ENCODE data around the gene MRPL53. TPM values are rescaled to one million over a fixed set of nuclear protein-coding genes. Genes with fewer than 3 reads are reported as not detected.

Gene MRPL53
- total and polyA plus RNA-seq, 9 of the 15 experiments (the other 6 are each of a cell fraction or from before 2014, with no cell fraction given) = 11.5 to 87.9 (median 41.1) TPM

GRCh38 chr2:74424995-74425406, 47.5 kb downstream of the MRPL53 start:
- Histone ChIP-seq H3K4me3 (no peak overlapping the region), H3K27me3 (ENCODE audit: control insufficient read depth in 2 of 2, insufficient read depth in 2 of 2, low read length in 2 of 2) (peaks cover 2 to 8% of the 10 kb centered on the region in 2 experiments; a peak in 2 of 5 replicates), H3K36me3 (ENCODE audit: control insufficient read depth, insufficient read depth, low read length) (no peaks in the 10 kb centered on the region), H4K20me1 (replicated peaks; ENCODE audit: control insufficient read depth, insufficient read depth, low read length) (no peaks in the 10 kb centered on the region), H2AFZ (ENCODE audit: low read depth, low read length) (no peak overlapping the region), H3K9me1 (ENCODE audit: control insufficient read depth, insufficient read depth, low read length) (no peaks in the 10 kb centered on the region), H3K9me3 (replicated peaks; ENCODE audit: control insufficient read depth, insufficient read depth, low read depth, low read length) (no peaks in the 10 kb centered on the region), H3K9ac (ENCODE audit: insufficient read depth in 1 of 2, low read depth in 2 of 2, low read length in 2 of 2) (no peak overlapping the region), H3K4me1 (replicated peaks in 1 of 2; ENCODE audit: control insufficient read depth in 2 of 2, insufficient read depth in 2 of 2, low read length in 2 of 2) (peaks cover 5 to 27% of the 10 kb centered on the region in 2 experiments; a peak in 3 of 5 replicates), H3K4me2 (ENCODE audit: insufficient read depth, low read length) (no peak overlapping the region), H3K27ac (ENCODE audit: extremely low read depth, low read depth, low read length) (no peak overlapping the region), H3K79me2 (ENCODE audit: control insufficient read depth, insufficient read depth, low read length) (no peaks in the 10 kb centered on the region)
- ChIA-PET POLR2A (interaction anchor here (0.7 to 2.1 kb wide), 3 partner anchors 16 to 604 kb away, joined by 3 to 5 read pairs (median 3); no protein-coding TSS in a partner anchor), CTCF (ENCODE audit: low intra/inter-chr PET ratio) (no interaction called here)
- DNase-seq (ENCODE audit: extremely low read depth in 1 of 4, low spot score in 3 of 4) (no peak), ATAC-seq (no peak), FAIRE-seq (no peak)
- no TSS peak for BruUV-seq (replicated peaks)
- in situ Hi-C loops (cut with MboI) (no loop called here), intact Hi-C loops (cut with micrococcal nuclease) (loop anchor here (5.0 kb wide), 1 partner anchor 162 kb away; no protein-coding TSS in a partner anchor)
- 30% methylated on average over 5 of the region's 5 CpGs for WGBS (ENCODE audit: insufficient coverage, low coverage, missing lambda C conversion rate)
- TF ChIP-seq MECOM (CRISPR knock-in tag; IDR thresholded peaks at IDR 0.05) = no peak
- TF ChIP-seq CTBP1 (IDR thresholded peaks at IDR 0.05; ENCODE audit: borderline replicate concordance) = no peak
- TF ChIP-seq DPF2 (IDR thresholded peaks at IDR 0.05) = no peak
- no peak for TF ChIP-seq BRCA1 (IDR thresholded peaks at IDR 0.05)
- TF ChIP-seq BRCA1 (CRISPR knock-in tag; IDR thresholded peaks at IDR 0.05) = no peak
- no peak for TF ChIP-seq HSF4 (CRISPR knock-in tag; IDR thresholded peaks at IDR 0.05; ENCODE audit: borderline replicate concordance)
- no peak for TF ChIP-seq ZNF699 (CRISPR knock-in tag; IDR thresholded peaks at IDR 0.05; ENCODE audit: insufficient replicate concordance)
- no peak for TF ChIP-seq ZNF695 (CRISPR knock-in tag; IDR thresholded peaks at IDR 0.05)
- no peak for TF ChIP-seq FOXA3 (CRISPR knock-in tag; conservative IDR thresholded peaks at IDR 0.05 in 1 of 2, IDR thresholded peaks at IDR 0.05 in 1 of 2)
- TF ChIP-seq HMGN3 (IDR thresholded peaks at IDR 0.05; ENCODE audit: borderline replicate concordance, extremely low read depth, insufficient read length, low read depth, low read length) = no peak
- no peak for TF ChIP-seq STAT6 (CRISPR knock-in tag; IDR thresholded peaks at IDR 0.05)
- no peak for TF ChIP-seq NKRF (IDR thresholded peaks at IDR 0.05; ENCODE audit: borderline replicate concordance)
- TF ChIP-seq, protein P1, sequence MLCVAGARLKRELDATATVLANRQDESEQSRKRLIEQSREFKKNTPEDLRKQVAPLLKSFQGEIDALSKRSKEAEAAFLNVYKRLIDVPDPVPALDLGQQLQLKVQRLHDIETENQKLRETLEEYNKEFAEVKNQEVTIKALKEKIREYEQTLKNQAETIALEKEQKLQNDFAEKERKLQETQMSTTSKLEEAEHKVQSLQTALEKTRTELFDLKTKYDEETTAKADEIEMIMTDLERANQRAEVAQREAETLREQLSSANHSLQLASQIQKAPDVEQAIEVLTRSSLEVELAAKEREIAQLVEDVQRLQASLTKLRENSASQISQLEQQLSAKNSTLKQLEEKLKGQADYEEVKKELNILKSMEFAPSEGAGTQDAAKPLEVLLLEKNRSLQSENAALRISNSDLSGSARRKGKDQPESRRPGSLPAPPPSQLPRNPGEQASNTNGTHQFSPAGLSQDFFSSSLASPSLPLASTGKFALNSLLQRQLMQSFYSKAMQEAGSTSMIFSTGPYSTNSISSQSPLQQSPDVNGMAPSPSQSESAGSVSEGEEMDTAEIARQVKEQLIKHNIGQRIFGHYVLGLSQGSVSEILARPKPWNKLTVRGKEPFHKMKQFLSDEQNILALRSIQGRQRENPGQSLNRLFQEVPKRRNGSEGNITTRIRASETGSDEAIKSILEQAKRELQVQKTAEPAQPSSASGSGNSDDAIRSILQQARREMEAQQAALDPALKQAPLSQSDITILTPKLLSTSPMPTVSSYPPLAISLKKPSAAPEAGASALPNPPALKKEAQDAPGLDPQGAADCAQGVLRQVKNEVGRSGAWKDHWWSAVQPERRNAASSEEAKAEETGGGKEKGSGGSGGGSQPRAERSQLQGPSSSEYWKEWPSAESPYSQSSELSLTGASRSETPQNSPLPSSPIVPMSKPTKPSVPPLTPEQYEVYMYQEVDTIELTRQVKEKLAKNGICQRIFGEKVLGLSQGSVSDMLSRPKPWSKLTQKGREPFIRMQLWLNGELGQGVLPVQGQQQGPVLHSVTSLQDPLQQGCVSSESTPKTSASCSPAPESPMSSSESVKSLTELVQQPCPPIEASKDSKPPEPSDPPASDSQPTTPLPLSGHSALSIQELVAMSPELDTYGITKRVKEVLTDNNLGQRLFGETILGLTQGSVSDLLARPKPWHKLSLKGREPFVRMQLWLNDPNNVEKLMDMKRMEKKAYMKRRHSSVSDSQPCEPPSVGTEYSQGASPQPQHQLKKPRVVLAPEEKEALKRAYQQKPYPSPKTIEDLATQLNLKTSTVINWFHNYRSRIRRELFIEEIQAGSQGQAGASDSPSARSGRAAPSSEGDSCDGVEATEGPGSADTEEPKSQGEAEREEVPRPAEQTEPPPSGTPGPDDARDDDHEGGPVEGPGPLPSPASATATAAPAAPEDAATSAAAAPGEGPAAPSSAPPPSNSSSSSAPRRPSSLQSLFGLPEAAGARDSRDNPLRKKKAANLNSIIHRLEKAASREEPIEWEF (CRISPR knock-in tag; IDR thresholded peaks at IDR 0.05) = no peak
- TF ChIP-seq ZNF431 (CRISPR knock-in tag; IDR thresholded peaks at IDR 0.05) = no peak
